ENCODE data around the gene BICRA. TPM values are rescaled to one million over a fixed set of nuclear protein-coding genes. Genes with fewer than 3 reads are reported as not detected.
"Not testable (repeated sequence)": the region's sequence is repeated elsewhere in the genome, so short reads cannot be mapped to it uniquely, and the experiment has no call there.

The BICRA gene
- total and polyA plus RNA-seq, 3 experiments from 2014 or later, result 1.6 to 13.9 (median 11.5) TPM

- ChIA-PET CTCF (no interaction called here), POLR2A (no interaction called here)
- H3K4me1 ChIP-seq (ENCODE audit: insufficient read depth, low read length), result no peaks in the 10 kb centered on the region
- H3K4me3 ChIP-seq (ENCODE audit: low read length), result no peak overlapping the region
- no peak overlapping the region for H3K4me3 Mint-ChIP-seq
- no peak for DNase-seq
- H3K27me3 Mint-ChIP-seq, result no peaks in the 10 kb centered on the region
- H3K9me3 ChIP-seq (ENCODE audit: low read length), result no peaks in the 10 kb centered on the region
- peak overlapping the region; percentile 17 for H3K27ac ChIP-seq (ENCODE audit: low read depth, low read length)
- H3K9me3 Mint-ChIP-seq, result no peaks in the 10 kb centered on the region
- H3K27me3 ChIP-seq (ENCODE audit: insufficient read depth, low read length, poor library complexity, severe bottlenecking), result no peaks in the 10 kb centered on the region
- no peaks in the 10 kb centered on the region for H3K36me3 ChIP-seq (ENCODE audit: insufficient read depth, low read length)
- H3K36me3 Mint-ChIP-seq, result peaks cover 0 to 50% (median 2%) of the 10 kb centered on the region in 3 donors
- peak overlapping the region in 3 of 8 donors; percentile 22 to 58 (median 24) for H3K27ac Mint-ChIP-seq
- peaks cover 19 to 62% (median 42%) of the 10 kb centered on the region in 3 donors for H3K4me1 Mint-ChIP-seq
Measured at GRCh38 chr19:47663435-47663910, 54.5 kb downstream of the BICRA start.

GRCh38 chr19:47663911-47664771, 55.2 kb downstream of the BICRA start:
- CTCF ChIA-PET, result no interaction called here

GRCh38 chr19:47668556-47668955, 59.6 kb downstream of the BICRA start:
- H3K27me3 ChIP-seq (ENCODE audit: insufficient read depth, low read length, poor library complexity, severe bottlenecking); H3K4me3 ChIP-seq (ENCODE audit: low read length); DNase-seq; H3K4me1 ChIP-seq (ENCODE audit: insufficient read depth, low read length); H3K27me3 Mint-ChIP-seq; H3K4me3 Mint-ChIP-seq; H3K9me3 ChIP-seq (ENCODE audit: low read length); H3K27ac ChIP-seq (ENCODE audit: low read depth, low read length); H3K9me3 Mint-ChIP-seq; H3K36me3 ChIP-seq (ENCODE audit: insufficient read depth, low read length); POLR2A ChIA-PET; H3K27ac Mint-ChIP-seq: not testable (repeated sequence)
- H3K36me3 Mint-ChIP-seq, result peaks cover 0 to 42% (median 2%) of the 10 kb centered on the region in 3 donors
- H3K4me1 Mint-ChIP-seq, result peaks cover 8 to 36% (median 15%) of the 10 kb centered on the region in 3 donors
- CTCF ChIA-PET, result interaction anchor here (1.0 kb wide), 1 partner anchor 36 kb away, joined by 3 read pairs; no protein-coding TSS in a partner anchor

More at GRCh38 chr19:47663911-47664771, 55.2 kb downstream of the BICRA start:
- no peak overlapping the region for H3K4me3 ChIP-seq (ENCODE audit: low read length)
- no peak overlapping the region for H3K4me3 Mint-ChIP-seq
- no peak for DNase-seq
- H3K27ac Mint-ChIP-seq, result peak overlapping the region in 2 of 8 donors; percentile 22 to 58
- H3K9me3 Mint-ChIP-seq, result no peaks in the 10 kb centered on the region
- no peaks in the 10 kb centered on the region for H3K36me3 ChIP-seq (ENCODE audit: insufficient read depth, low read length)
- H3K9me3 ChIP-seq (ENCODE audit: low read length), result no peaks in the 10 kb centered on the region
- H3K27me3 Mint-ChIP-seq, result no peaks in the 10 kb centered on the region
- H3K4me1 Mint-ChIP-seq, result peaks cover 17 to 59% (median 37%) of the 10 kb centered on the region in 3 donors
- no peaks in the 10 kb centered on the region for H3K4me1 ChIP-seq (ENCODE audit: insufficient read depth, low read length)
- POLR2A ChIA-PET, result no interaction called here
- peak overlapping the region; percentile 17 for H3K27ac ChIP-seq (ENCODE audit: low read depth, low read length)
- peaks cover 0 to 47% (median 2%) of the 10 kb centered on the region in 3 donors for H3K36me3 Mint-ChIP-seq
- no peaks in the 10 kb centered on the region for H3K27me3 ChIP-seq (ENCODE audit: insufficient read depth, low read length, poor library complexity, severe bottlenecking)

GRCh38 chr19:47670736-47671135, 61.8 kb downstream of the BICRA start:
- no peak for DNase-seq
- Mint-ChIP-seq H3K27ac (peak overlapping the region in 1 of 8 donors; percentile 71), H3K4me3 (no peak overlapping the region), H3K9me3 (no peaks in the 10 kb centered on the region), H3K36me3 (peaks cover 0 to 55% (median 9%) of the 10 kb centered on the region in 3 donors), H3K4me1 (peaks cover 1 to 19% (median 5%) of the 10 kb centered on the region in 3 donors), H3K27me3 (no peaks in the 10 kb centered on the region)
- no peaks in the 10 kb centered on the region for H3K27me3 ChIP-seq (ENCODE audit: insufficient read depth, low read length, poor library complexity, severe bottlenecking)
- CTCF ChIA-PET, result no interaction called here
- no peak overlapping the region for H3K27ac ChIP-seq (ENCODE audit: low read depth, low read length)
- H3K9me3 ChIP-seq (ENCODE audit: low read length), result no peaks in the 10 kb centered on the region
- POLR2A ChIA-PET, result no interaction called here
- H3K4me3 ChIP-seq (ENCODE audit: low read length), result no peak overlapping the region
- H3K36me3 ChIP-seq (ENCODE audit: insufficient read depth, low read length), result peaks cover 8% of the 10 kb centered on the region
- no peaks in the 10 kb centered on the region for H3K4me1 ChIP-seq (ENCODE audit: insufficient read depth, low read length)

- H3K36me3 Mint-ChIP-seq, result peaks cover 0 to 56% (median 9%) of the 10 kb centered on the region in 3 donors
- CTCF ChIA-PET, result no interaction called here
- Histone ChIP-seq H3K36me3 (ENCODE audit: insufficient read depth, low read length) (peaks cover 8% of the 10 kb centered on the region), H3K27ac (ENCODE audit: low read depth, low read length) (no peak overlapping the region), H3K4me1 (ENCODE audit: insufficient read depth, low read length) (no peaks in the 10 kb centered on the region), H3K4me3 (ENCODE audit: low read length) (no peak overlapping the region), H3K27me3 (ENCODE audit: insufficient read depth, low read length, poor library complexity, severe bottlenecking) (no peaks in the 10 kb centered on the region), H3K9me3 (ENCODE audit: low read length) (no peaks in the 10 kb centered on the region)
- no peaks in the 10 kb centered on the region for H3K27me3 Mint-ChIP-seq
- H3K9me3 Mint-ChIP-seq, result no peaks in the 10 kb centered on the region
- no peak overlapping the region for H3K4me3 Mint-ChIP-seq
- POLR2A ChIA-PET, result no interaction called here
- H3K27ac Mint-ChIP-seq, result peak overlapping the region in 2 of 8 donors; percentile 12 to 21
- no peak for DNase-seq
- H3K4me1 Mint-ChIP-seq, result peaks cover 1 to 13% (median 5%) of the 10 kb centered on the region in 3 donors
Measured at GRCh38 chr19:47671499-47671898, 62.6 kb downstream of the BICRA start.

- POLR2A ChIA-PET, result no interaction called here
- no peaks in the 10 kb centered on the region for H3K4me1 ChIP-seq (ENCODE audit: insufficient read depth, low read length)
- CTCF ChIA-PET, result no interaction called here
- peaks cover 0 to 8% (median 0%) of the 10 kb centered on the region in 3 donors for H3K4me1 Mint-ChIP-seq
- no peak overlapping the region for H3K27ac ChIP-seq (ENCODE audit: low read depth, low read length)
- peaks cover 0 to 64% (median 11%) of the 10 kb centered on the region in 3 donors for H3K36me3 Mint-ChIP-seq
- peaks cover 11% of the 10 kb centered on the region for H3K36me3 ChIP-seq (ENCODE audit: insufficient read depth, low read length)
- H3K27me3 Mint-ChIP-seq, result no peaks in the 10 kb centered on the region
- no peak overlapping the region for H3K4me3 ChIP-seq (ENCODE audit: low read length)
- peak overlapping the region in 3 of 8 donors; percentile 45 to 50 (median 50) for H3K27ac Mint-ChIP-seq
- no peak overlapping the region for H3K4me3 Mint-ChIP-seq
- H3K9me3 Mint-ChIP-seq, result no peaks in the 10 kb centered on the region
- H3K27me3 ChIP-seq (ENCODE audit: insufficient read depth, low read length, poor library complexity, severe bottlenecking), result no peaks in the 10 kb centered on the region
- no peaks in the 10 kb centered on the region for H3K9me3 ChIP-seq (ENCODE audit: low read length)
- DNase-seq, result no peak
Measured at GRCh38 chr19:47673426-47673825, 64.5 kb downstream of the BICRA start.

- Histone ChIP-seq H3K4me1 (ENCODE audit: insufficient read depth, low read length) (no peaks in the 10 kb centered on the region), H3K4me3 (ENCODE audit: low read length) (no peak overlapping the region), H3K27me3 (ENCODE audit: insufficient read depth, low read length, poor library complexity, severe bottlenecking) (no peaks in the 10 kb centered on the region), H3K9me3 (ENCODE audit: low read length) (no peaks in the 10 kb centered on the region), H3K27ac (ENCODE audit: low read depth, low read length) (no peak overlapping the region), H3K36me3 (ENCODE audit: insufficient read depth, low read length) (peaks cover 11% of the 10 kb centered on the region)
- H3K4me1 Mint-ChIP-seq, result peaks cover 0 to 5% (median 0%) of the 10 kb centered on the region in 3 donors
- CTCF ChIA-PET, result no interaction called here
- POLR2A ChIA-PET, result no interaction called here
- H3K4me3 Mint-ChIP-seq, result no peak overlapping the region
- DNase-seq, result no peak
- H3K36me3 Mint-ChIP-seq, result peaks cover 0 to 68% (median 11%) of the 10 kb centered on the region in 3 donors
- H3K27me3 Mint-ChIP-seq, result no peaks in the 10 kb centered on the region
- H3K9me3 Mint-ChIP-seq, result no peaks in the 10 kb centered on the region
- peak overlapping the region in 2 of 8 donors; percentile 2 to 78 for H3K27ac Mint-ChIP-seq
Measured at GRCh38 chr19:47674548-47674947, 65.6 kb downstream of the BICRA start.

- DNase-seq, result no peak
- H3K27me3 Mint-ChIP-seq, result no peaks in the 10 kb centered on the region
- CTCF ChIA-PET, result no interaction called here
- no peaks in the 10 kb centered on the region for H3K9me3 Mint-ChIP-seq
- no peak overlapping the region for H3K4me3 ChIP-seq (ENCODE audit: low read length)
- H3K36me3 ChIP-seq (ENCODE audit: insufficient read depth, low read length), result peaks cover 10% of the 10 kb centered on the region
- no peaks in the 10 kb centered on the region for H3K4me1 ChIP-seq (ENCODE audit: insufficient read depth, low read length)
- H3K36me3 Mint-ChIP-seq, result peaks cover 0 to 63% (median 9%) of the 10 kb centered on the region in 3 donors
- H3K4me3 Mint-ChIP-seq, result no peak overlapping the region
- no peak overlapping the region for H3K27ac ChIP-seq (ENCODE audit: low read depth, low read length)
- POLR2A ChIA-PET, result no interaction called here
- H3K4me1 Mint-ChIP-seq, result peaks cover 0 to under 1% (median 0%) of the 10 kb centered on the region in 3 donors
- H3K27me3 ChIP-seq (ENCODE audit: insufficient read depth, low read length, poor library complexity, severe bottlenecking), result no peaks in the 10 kb centered on the region
- no peaks in the 10 kb centered on the region for H3K9me3 ChIP-seq (ENCODE audit: low read length)
- peak overlapping the region in 3 of 8 donors; percentile 54 to 79 (median 68) for H3K27ac Mint-ChIP-seq
Measured at GRCh38 chr19:47675271-47675670, 66.3 kb downstream of the BICRA start.
